Activated naive CD8-positive, alpha-beta T cell treated with anti-CD3 and anti-CD28 coated beads for 36 hours (primary cell): ENCODE data around the gene DUSP3. TPM values are rescaled to one million over a fixed set of nuclear protein-coding genes. Genes with fewer than 3 reads are reported as not detected.
"Not testable (repeated sequence)": the region's sequence is repeated elsewhere in the genome, so short reads cannot be mapped to it uniquely, and the experiment has no call there.

ENCODE experiments used
- DNase-seq: peaks from one replicate; pipeline ENCODE4 v3.0.0; 2021
- H3K27ac Mint-ChIP-seq: one replicate; pipeline ENCODE4 v1.8.0; 2022; ENCODE audit warnings: mild to moderate bottlenecking, moderate library complexity, mixed read lengths
- H3K27me3 Mint-ChIP-seq: one replicate; pipeline ENCODE4 v1.8.0; 2022; ENCODE audit warnings: mild to moderate bottlenecking, mixed read lengths
- H3K36me3 Mint-ChIP-seq: one replicate; pipeline ENCODE4 v1.8.0; 2021; ENCODE audit warnings: mild to moderate bottlenecking, mixed read lengths
- H3K4me1 Mint-ChIP-seq: one replicate; pipeline ENCODE4 v1.8.0; 2021; ENCODE audit warnings: mixed read lengths
- H3K4me3 Mint-ChIP-seq: one replicate; pipeline ENCODE4 v1.8.0; 2022; ENCODE audit warnings: mild to moderate bottlenecking, moderate library complexity, mixed read lengths
- H3K9me3 Mint-ChIP-seq: one replicate; pipeline ENCODE4 v1.8.0; 2022; ENCODE audit warnings: mixed read lengths
- total RNA-seq, 2 experiments: library from RNA; stranded (reverse); gene quantifications; one replicate each; pipeline ENCODE4 v1.2.3, GENCODE V29; 2021

The DUSP3 gene
- total RNA-seq, 2 experiments from 2014 or later: 21.2 to 22.3 TPM

DNA sequence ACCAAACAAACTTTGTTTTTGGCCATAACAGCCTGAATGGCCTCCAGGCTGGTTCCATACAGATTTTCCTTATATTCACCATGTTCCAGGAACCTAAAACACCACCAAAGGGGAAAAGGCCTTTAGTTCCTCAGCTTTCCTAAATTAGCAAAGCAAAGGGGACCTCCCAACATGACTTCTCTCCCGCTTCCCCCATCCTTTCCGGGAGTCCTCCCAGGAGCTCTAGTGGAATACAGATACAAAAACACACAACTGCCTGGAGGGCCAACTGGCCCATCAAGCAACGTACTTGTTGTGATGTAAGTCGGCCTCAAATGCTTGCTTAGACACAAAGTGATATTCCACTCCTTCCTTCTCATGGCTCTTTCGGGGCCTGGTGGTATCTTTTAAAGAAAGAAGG lies 32.0 kb upstream of the DUSP3 start:
- H3K27me3 Mint-ChIP-seq: peaks cover 14% of the 10 kb centered on the region
- no peaks in the 10 kb centered on the region for H3K4me1 Mint-ChIP-seq
- H3K27ac Mint-ChIP-seq: no peak overlapping the region
- no peak overlapping the region for H3K4me3 Mint-ChIP-seq
- no peak for DNase-seq
- no peaks in the 10 kb centered on the region for H3K36me3 Mint-ChIP-seq
- H3K9me3 Mint-ChIP-seq: no peaks in the 10 kb centered on the region

DNA sequence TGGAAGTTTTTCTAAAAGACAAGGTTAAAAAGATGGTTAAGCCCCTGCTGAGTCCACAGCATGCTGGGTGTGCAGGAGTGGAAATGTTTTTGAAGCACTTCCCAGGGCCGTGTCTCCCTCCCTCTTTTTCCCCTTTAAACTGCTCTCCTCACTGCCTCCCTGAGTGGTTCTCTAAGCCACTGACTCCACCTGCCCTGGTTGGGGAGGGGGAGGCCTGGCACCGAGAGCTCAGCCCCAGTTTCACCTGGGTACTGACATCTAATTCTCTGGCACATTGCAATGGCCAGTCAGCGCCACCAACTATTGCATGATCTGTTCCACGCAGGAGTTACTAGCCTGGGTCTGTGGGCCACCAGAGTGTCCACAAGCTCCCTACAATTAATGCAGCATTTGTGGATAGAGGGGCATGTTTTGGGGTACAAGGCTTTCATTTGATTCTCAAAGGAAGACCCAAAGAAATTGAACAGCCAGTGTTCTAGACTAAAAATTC lies 31.5 kb upstream of the DUSP3 start:
- Mint-ChIP-seq H3K27ac (no peak overlapping the region), H3K36me3 (no peaks in the 10 kb centered on the region), H3K4me1 (no peaks in the 10 kb centered on the region), H3K4me3 (no peak overlapping the region), H3K27me3 (peaks cover 20% of the 10 kb centered on the region), H3K9me3 (no peaks in the 10 kb centered on the region)
- DNase-seq: no peak

DNA sequence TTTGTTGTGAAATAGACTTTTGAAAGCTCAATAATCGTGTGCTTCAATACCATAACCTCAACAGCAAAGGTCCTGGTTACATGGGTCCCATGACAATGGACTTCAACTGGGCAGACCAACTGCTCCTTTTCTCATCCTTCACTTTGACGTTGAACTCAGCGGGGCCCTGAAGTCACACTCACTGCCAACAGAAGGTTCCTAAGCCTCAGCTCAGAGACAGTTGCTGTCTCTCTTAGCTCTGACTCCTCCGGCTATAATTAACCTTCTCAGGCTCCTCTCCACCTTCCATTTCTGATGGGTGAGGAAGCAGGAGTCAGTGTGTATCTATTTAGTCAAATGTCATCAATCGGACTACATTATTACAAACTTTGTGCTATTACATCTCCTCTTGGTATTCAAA lies 30.3 kb upstream of the DUSP3 start:
- Mint-ChIP-seq H3K36me3 (no peaks in the 10 kb centered on the region), H3K9me3 (no peaks in the 10 kb centered on the region)

DNA sequence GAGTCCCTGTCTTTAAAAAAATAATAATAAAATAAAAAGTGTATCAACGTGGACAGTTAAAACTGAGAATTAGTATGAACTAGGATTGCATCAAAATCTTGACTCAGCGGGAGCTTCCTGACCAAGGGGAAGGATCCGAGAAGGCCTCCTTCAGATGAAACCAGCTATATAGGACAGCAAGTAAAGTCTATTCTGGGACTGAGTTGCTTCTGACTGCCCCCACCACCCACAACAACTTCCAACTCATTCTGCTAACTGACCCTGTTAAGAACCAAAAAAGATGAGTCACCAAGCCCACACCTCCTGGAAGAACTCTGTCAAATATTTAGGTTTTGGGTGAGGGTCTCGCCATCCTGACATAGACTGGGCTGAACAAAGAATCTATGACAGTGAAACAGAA lies 29.3 kb upstream of the DUSP3 start:
- Mint-ChIP-seq H3K9me3 (no peaks in the 10 kb centered on the region), H3K4me1 (peaks cover 5% of the 10 kb centered on the region), H3K4me3 (no peak overlapping the region), H3K27ac (no peak overlapping the region), H3K27me3 (peaks cover 39% of the 10 kb centered on the region), H3K36me3 (no peaks in the 10 kb centered on the region)
- DNase-seq: no peak

More for the DNA sequence above, 30.3 kb upstream of the DUSP3 start:
- Mint-ChIP-seq H3K27ac (no peak overlapping the region), H3K27me3 (peaks cover 30% of the 10 kb centered on the region), H3K4me3 (no peak overlapping the region), H3K4me1 (peaks cover 5% of the 10 kb centered on the region)
- DNase-seq: no peak

DNA sequence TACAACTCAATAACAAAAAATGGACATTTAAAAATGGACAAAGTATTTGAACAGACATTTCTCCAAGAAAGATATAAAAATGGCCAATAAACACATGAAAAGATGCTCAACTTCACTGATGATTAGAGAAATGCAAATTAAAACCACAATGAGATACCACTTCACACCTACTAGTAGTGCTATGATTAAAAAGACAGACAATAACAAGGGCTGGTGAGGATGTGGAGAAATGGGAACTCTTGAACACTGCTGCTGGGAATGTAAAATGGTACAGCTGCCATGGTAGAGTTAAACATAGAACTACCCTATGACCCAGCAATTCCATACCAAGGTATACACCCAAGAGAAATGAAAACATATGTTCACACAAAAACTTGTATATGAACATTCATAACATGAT lies 26.3 kb upstream of the DUSP3 start:
- H3K4me3 Mint-ChIP-seq: no peak overlapping the region
- H3K27ac Mint-ChIP-seq: no peak overlapping the region
- peaks cover 31% of the 10 kb centered on the region for H3K27me3 Mint-ChIP-seq
- H3K4me1 Mint-ChIP-seq: peaks cover 5% of the 10 kb centered on the region
- no peaks in the 10 kb centered on the region for H3K36me3 Mint-ChIP-seq
- H3K9me3 Mint-ChIP-seq: no peaks in the 10 kb centered on the region
- DNase-seq: no peak

DNA sequence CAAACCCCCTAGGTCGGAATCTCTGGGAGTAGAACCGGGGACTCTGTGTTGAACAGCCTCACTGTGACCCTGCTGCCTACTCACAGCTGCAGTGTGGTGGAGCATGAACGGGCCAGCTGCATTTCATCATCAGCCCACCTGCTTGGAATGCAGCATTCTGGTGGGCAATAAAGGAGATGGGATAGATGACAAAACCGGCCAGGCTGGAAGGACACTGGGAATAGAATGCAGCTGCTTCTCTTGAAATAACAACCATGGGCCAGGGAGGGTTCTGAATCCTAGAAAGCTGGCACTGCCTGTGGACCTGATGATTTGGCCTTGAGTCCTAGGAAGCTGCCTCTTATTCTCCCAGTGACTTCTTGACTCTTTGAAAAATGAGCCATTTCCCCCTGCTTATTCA lies 25.0 kb upstream of the DUSP3 start:
- Mint-ChIP-seq H3K9me3 (no peaks in the 10 kb centered on the region), H3K27me3 (peaks cover 34% of the 10 kb centered on the region), H3K4me1 (peaks cover 5% of the 10 kb centered on the region), H3K27ac (no peak overlapping the region), H3K36me3 (no peaks in the 10 kb centered on the region), H3K4me3 (no peak overlapping the region)
- no peak for DNase-seq

DNA sequence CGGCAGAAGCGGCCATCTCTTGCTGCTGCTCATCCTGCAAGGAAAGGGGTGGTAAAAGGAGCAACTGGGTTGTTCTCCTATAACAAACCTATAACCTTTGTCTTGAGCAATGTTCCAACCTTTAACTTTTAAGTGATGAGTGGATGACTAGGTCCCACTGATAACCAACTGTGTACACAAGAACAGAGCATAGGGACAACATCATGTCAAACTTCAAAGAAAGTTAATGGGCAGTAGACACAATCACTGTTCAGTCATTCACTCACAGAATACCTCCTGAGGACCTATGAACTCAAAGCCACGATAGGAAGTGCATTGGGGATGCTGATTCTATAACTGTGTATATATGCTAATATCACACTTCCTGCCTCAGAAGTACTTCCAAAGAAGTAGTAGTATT lies 23.1 kb upstream of the DUSP3 start:
- Mint-ChIP-seq H3K36me3 (no peaks in the 10 kb centered on the region), H3K27me3 (peaks cover 39% of the 10 kb centered on the region), H3K4me1 (peaks cover 5% of the 10 kb centered on the region), H3K27ac (no peak overlapping the region), H3K4me3 (no peak overlapping the region), H3K9me3 (no peaks in the 10 kb centered on the region)
- DNase-seq: no peak

DNA sequence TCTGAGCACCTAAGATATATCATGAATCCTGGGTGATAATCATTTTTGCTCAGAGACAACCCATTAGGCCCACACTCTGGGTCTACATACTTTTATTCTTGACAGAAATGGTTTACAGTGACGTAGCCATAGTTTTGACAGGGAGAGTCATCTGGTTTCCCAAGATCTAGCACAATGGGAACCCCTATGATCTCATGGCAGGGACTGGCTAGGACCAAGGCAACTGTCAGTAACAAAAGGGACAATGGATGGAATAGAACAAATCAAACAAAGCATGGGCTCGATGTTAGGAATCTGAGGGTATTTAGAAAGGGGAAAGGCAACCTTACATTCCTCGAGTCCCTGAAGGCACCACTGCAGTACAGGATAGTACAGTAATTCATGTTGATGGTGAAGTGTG lies 22.0 kb upstream of the DUSP3 start:
- Mint-ChIP-seq H3K36me3 (no peaks in the 10 kb centered on the region), H3K4me1 (peaks cover 5% of the 10 kb centered on the region), H3K27ac (no peak overlapping the region), H3K4me3 (no peak overlapping the region), H3K9me3 (no peaks in the 10 kb centered on the region), H3K27me3 (peaks cover 45% of the 10 kb centered on the region)
- DNase-seq: no peak

DNA sequence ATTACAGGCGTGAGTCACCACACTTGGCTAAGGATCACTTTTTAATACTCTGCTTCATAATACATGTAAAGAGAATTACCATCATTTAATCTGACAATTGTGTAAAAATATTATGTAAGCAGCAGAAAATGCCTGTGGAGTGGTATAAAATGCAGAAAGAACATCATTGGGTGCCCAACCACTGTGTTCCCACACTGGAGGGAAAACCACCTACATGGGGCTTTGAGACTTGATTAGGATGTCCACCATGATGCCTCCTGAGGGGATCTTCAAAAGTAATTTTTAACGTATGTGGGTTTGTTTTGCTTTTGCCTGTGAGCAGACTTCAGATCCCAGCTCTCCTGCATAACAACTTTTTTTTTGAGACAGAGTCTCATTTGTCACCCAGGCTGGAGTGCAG lies 20.3 kb upstream of the DUSP3 start:
- Mint-ChIP-seq H3K27ac (no peak overlapping the region), H3K4me1 (no peaks in the 10 kb centered on the region), H3K36me3 (no peaks in the 10 kb centered on the region), H3K27me3 (peaks cover 39% of the 10 kb centered on the region), H3K9me3 (no peaks in the 10 kb centered on the region), H3K4me3 (no peak overlapping the region)
- DNase-seq: no peak

DNA sequence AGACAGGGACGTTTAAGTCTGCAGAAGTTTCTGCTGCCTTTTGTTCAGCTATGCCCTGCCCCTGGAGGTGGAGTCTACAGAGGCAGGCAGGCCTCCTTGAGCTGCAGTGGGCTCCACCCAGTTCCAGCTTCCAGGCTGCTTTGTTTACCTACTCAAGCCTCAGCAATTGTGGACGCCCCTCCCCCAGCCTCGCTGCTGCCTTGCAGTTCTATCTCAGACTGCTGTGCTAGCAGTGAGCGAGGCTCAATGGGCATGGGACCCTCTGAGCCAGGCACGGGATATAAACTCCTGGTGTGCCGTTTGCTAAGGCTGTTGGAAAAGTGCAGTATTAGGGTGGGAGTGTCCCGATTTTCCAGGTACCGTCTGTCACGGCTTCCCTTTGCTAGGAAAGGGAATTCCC lies 19.2 kb upstream of the DUSP3 start:
- H3K4me1 Mint-ChIP-seq: not testable (repeated sequence)

DNA sequence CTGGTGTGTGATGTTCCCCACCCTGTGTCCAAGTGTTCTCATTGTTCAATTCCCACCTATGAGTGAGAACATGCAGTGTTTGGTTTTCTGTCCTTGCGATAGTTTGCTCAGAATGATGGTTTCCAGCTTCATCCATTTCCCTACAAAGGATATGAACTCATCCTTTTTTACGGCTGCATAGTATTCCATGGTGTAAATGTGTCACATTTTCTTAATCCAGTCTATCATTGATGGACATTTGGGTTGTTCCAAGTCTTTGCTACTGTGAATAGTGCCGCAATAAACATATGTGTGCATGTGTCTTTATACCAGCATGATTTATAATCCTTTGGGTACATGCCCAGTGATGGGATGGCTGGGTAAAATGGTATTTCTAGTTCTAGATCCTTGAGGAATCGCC lies 13.9 kb upstream of the DUSP3 start:
- not testable (repeated sequence) for H3K36me3 Mint-ChIP-seq, H3K9me3 Mint-ChIP-seq, H3K4me3 Mint-ChIP-seq, DNase-seq, H3K4me1 Mint-ChIP-seq, H3K27ac Mint-ChIP-seq
- H3K27me3 Mint-ChIP-seq: peaks cover 47% of the 10 kb centered on the region

More for the DNA sequence above, 19.2 kb upstream of the DUSP3 start:
- not testable (repeated sequence) for H3K27ac Mint-ChIP-seq, H3K4me3 Mint-ChIP-seq, H3K9me3 Mint-ChIP-seq, H3K36me3 Mint-ChIP-seq, DNase-seq
- H3K27me3 Mint-ChIP-seq: peaks cover 37% of the 10 kb centered on the region

DNA sequence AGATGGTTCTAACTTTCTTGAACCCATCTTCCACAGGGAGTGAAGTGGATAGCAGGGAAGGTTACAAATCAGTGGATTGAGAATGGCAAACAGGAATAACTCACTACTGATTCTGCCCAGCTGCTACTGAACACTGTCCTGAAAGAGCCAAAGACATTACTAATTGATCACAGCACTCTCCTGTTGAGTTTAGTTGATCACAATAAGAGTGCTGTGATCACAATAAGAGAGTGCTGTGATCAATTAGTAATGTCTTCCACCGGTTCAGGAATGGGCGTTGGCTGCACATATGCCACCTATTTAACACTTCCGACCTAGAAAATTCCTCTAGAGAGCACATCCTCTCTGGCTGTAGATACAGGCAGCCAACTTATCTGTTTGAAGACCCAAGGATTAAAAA lies 12.8 kb upstream of the DUSP3 start:
- no peaks in the 10 kb centered on the region for H3K36me3 Mint-ChIP-seq
- H3K9me3 Mint-ChIP-seq: no peaks in the 10 kb centered on the region
- H3K4me1 Mint-ChIP-seq: no peaks in the 10 kb centered on the region
- no peak overlapping the region for H3K27ac Mint-ChIP-seq
- DNase-seq: no peak
- no peak overlapping the region for H3K4me3 Mint-ChIP-seq
- peaks cover 40% of the 10 kb centered on the region for H3K27me3 Mint-ChIP-seq

DNA sequence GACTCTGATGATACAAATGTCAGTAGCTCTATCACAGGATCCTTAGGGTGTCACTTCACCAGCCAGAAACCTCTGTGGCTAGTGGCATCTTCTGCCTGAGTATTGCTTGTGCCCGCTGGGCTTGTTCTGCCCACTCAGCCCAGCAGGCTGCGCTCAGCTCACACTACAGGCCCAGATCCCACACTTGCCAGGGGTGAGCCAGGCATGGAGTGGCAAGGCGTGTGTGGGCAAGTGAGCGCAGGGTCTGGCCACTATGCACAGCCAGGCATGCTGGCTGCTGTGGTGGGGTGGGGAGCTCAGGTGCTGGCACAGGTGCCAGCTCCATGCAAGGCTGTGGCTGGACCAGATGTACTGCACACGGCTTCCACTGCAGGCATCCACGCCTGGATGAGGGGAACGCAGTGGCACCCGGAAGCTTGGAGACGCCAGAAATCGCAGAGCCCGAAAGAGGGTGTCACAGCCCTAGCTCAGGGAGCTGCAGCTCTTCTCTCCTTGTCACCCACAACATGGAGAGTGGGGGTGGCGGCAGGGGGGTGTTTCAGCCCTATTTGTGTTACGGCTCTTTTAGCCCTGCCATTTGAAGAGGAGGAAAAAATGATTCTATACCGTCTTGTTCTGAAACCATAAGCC lies 11.6 kb upstream of the DUSP3 start:
- DNase-seq: no peak
- peaks cover 34% of the 10 kb centered on the region for H3K27me3 Mint-ChIP-seq
- H3K27ac Mint-ChIP-seq: no peak overlapping the region
- no peak overlapping the region for H3K4me3 Mint-ChIP-seq
- H3K9me3 Mint-ChIP-seq: no peaks in the 10 kb centered on the region
- no peaks in the 10 kb centered on the region for H3K36me3 Mint-ChIP-seq
- no peaks in the 10 kb centered on the region for H3K4me1 Mint-ChIP-seq

DNA sequence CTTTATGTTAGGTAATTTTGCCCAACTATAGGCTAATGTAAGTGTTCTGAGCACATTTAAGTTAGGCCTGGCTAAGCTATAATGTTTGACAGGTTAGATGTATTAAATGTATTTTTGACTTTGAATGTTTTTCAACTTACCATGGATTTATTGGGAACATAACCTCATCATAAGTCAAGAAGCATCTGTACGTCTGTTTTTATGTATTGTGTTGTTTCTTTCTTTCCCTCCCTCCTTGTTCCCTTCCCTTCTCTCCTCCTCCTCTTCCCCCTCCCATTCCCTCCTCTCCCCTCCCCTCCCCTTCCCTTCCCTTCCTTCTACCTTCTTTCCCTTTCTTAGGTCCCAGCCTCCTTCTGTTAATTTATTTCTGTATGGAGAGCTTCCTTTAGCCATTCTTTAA lies 10.7 kb upstream of the DUSP3 start:
- Mint-ChIP-seq H3K27me3 (peaks cover 26% of the 10 kb centered on the region), H3K27ac (no peak overlapping the region), H3K9me3 (no peaks in the 10 kb centered on the region), H3K4me1 (no peaks in the 10 kb centered on the region), H3K36me3 (no peaks in the 10 kb centered on the region), H3K4me3 (no peak overlapping the region)
- DNase-seq: no peak

DNA sequence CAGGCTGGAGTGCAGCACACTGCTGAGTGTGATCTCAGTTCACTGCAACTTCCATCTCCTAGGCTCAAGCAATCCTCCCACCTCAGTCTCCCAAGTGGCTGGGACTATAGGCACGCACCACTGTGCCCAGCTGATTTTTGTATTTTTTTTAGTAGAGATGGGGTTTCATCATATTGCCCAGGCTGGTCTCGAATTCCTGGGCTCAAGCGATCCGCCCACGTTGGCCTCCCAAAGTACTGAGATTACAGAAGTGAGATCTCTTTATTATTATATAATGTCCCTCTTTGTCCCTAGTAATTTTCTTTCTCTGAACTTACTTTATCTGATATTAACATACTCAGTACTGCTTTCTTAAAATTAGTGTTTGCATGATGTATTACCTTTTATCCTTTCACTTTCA lies 9.8 kb upstream of the DUSP3 start:
- no peak for DNase-seq
- H3K27ac Mint-ChIP-seq: no peak overlapping the region
- no peak overlapping the region for H3K4me3 Mint-ChIP-seq
- peaks cover 24% of the 10 kb centered on the region for H3K27me3 Mint-ChIP-seq
- H3K9me3 Mint-ChIP-seq: no peaks in the 10 kb centered on the region
- H3K4me1 Mint-ChIP-seq: no peaks in the 10 kb centered on the region
- no peaks in the 10 kb centered on the region for H3K36me3 Mint-ChIP-seq

DNA sequence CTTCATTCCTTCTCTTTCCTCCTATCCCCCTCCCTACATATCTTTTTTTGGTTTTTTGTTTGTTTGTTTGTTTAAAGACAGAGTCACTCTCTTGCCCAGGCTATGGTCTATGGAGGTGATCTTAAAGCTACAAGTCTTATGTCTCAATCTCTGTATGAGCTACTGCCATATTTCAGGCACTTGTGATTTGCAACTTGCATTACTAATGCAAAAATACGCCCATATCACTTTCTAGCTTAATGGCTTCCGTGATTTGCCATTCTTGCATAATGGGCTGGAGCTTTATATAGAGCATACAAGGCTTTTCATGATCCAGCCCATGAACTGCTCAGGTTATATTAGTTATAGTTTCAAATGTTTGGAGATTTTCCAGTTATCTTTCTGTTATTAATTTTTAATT lies 9.0 kb upstream of the DUSP3 start:
- Mint-ChIP-seq H3K4me1 (no peaks in the 10 kb centered on the region), H3K4me3 (no peak overlapping the region), H3K36me3 (no peaks in the 10 kb centered on the region), H3K9me3 (no peaks in the 10 kb centered on the region), H3K27me3 (peaks cover 23% of the 10 kb centered on the region), H3K27ac (no peak overlapping the region)
- DNase-seq: no peak
